H1 (cell line): ENCODE results near the gene OAS3. TPM values are rescaled to one million over a fixed set of nuclear protein-coding genes. Genes with fewer than 3 reads are reported as not detected.

Experiments used
- CTCF ChIA-PET: fragments of 300-600 bp; sonication (Branson Sonifier 250); formaldehyde crosslinking; loops from one replicate; lab custom pipeline; 2021; ENCODE audit not compliant: partially characterized antibody; lab: Charles Lee
- POLR2A ChIA-PET: fragments of 300-600 bp; sonication (Branson Sonifier 250); formaldehyde crosslinking; loops from one replicate; lab custom pipeline; 2021; ENCODE audit warnings: inconsistent platforms; ENCODE audit not compliant: partially characterized antibody; lab: Charles Lee
- DNase-seq, 2 experiments: peaks; one replicate each; pipeline versions ENCODE4 v3.0.0 to v3.0.0-alpha.2; 2010 to 2022; ENCODE audit warnings: low spot score in 2 of 2, low read depth in 1 of 2, mixed read lengths in 1 of 2
- FAIRE-seq: peaks from 2 replicates; lab custom pipeline; 2011; peaks lifted over from hg19 to GRCh38; lab: Jason Lieb, UNC
- H2AFZ ChIP-seq: 2 replicates; pipeline ENCODE4 v1.8.1; 2012; ENCODE audit warnings: low read length, inconsistent platforms
- H2AK5ac ChIP-seq: 2 replicates; pipeline ENCODE4 v1.6.1; 2013; ENCODE audit warnings: low read depth, low read length
- H2BK120ac ChIP-seq: replicated peaks from 2 replicates; pipeline ENCODE3; 2013; ENCODE audit warnings: low read depth, low read length, inconsistent platforms
- H2BK12ac ChIP-seq: 2 replicates; pipeline ENCODE4 v1.6.1; 2013; ENCODE audit warnings: low read depth, low read length
- H2BK15ac ChIP-seq: 2 replicates; pipeline ENCODE4 v1.6.1; 2013; ENCODE audit warnings: low read length
- H2BK20ac ChIP-seq: 2 replicates; pipeline ENCODE4 v1.6.1; 2013; ENCODE audit warnings: low read length
- H2BK5ac ChIP-seq: 2 replicates; pipeline ENCODE4 v1.6.1; 2013; ENCODE audit warnings: low read depth, low read length
- H3K14ac ChIP-seq: 2 replicates; pipeline ENCODE4 v1.6.1; 2013; ENCODE audit warnings: inconsistent platforms; ENCODE audit not compliant: insufficient read length
- H3K18ac ChIP-seq: 2 replicates; pipeline ENCODE4 v1.6.1; 2013; ENCODE audit warnings: low read length; ENCODE audit errors: extremely low read depth
- H3K23ac ChIP-seq: 2 replicates; pipeline ENCODE4 v1.6.1; 2013; ENCODE audit warnings: inconsistent platforms; ENCODE audit not compliant: insufficient read length
- H3K23me2 ChIP-seq: 2 replicates; pipeline ENCODE4 v1.6.1; 2013; ENCODE audit warnings: low read depth, low read length
- H3K27ac ChIP-seq: 2 replicates; pipeline ENCODE4 v1.6.1; 2011; ENCODE audit warnings: low read depth, low read length, inconsistent platforms
- H3K27me3 ChIP-seq, 4 experiments: replicated peaks in 1 of 4; 1 replicate in 1 of 4; 2 replicates in 3 of 4; pipeline versions ENCODE4 v1.6.1 to v1.8.1; 2011 to 2013; ENCODE audit warnings: low read length in 3 of 4, mild to moderate bottlenecking in 3 of 4, inconsistent platforms in 2 of 4, mixed read lengths in 2 of 4, moderate library complexity in 1 of 4; ENCODE audit not compliant: control insufficient read depth in 3 of 4, insufficient read depth in 3 of 4; ENCODE audit errors: extremely low read depth in 1 of 4
- H3K36me3 ChIP-seq, 4 experiments: 2 replicates each; pipeline versions ENCODE4 v1.6.1 to v1.8.1; 2011 to 2013; ENCODE audit warnings: mild to moderate bottlenecking in 4 of 4, low read length in 3 of 4, moderate library complexity in 2 of 4, control low read depth in 1 of 4, inconsistent platforms in 1 of 4; ENCODE audit not compliant: insufficient read depth in 4 of 4, control insufficient read depth in 2 of 4
- H3K4ac ChIP-seq: replicated peaks from 2 replicates; pipeline ENCODE3; 2013; ENCODE audit warnings: low read length, low read depth, mixed read lengths, inconsistent platforms; ENCODE audit not compliant: insufficient read length
- H3K4me1 ChIP-seq, 4 experiments: replicated peaks in 1 of 4; 1 replicate in 1 of 4; 2 replicates in 3 of 4; pipeline versions ENCODE4 v1.6.1 to v1.8.1; 2011 to 2013; ENCODE audit warnings: low read length in 3 of 4, inconsistent platforms in 2 of 4, mixed read lengths in 1 of 4; ENCODE audit not compliant: insufficient read depth in 4 of 4, control insufficient read depth in 3 of 4
- H3K4me2 ChIP-seq, 2 experiments: 2 replicates each; pipeline versions ENCODE4 v1.6.1 to v1.8.1; 2011 to 2013; ENCODE audit warnings: low read depth in 2 of 2, low read length in 2 of 2, control low read depth in 1 of 2, inconsistent platforms in 1 of 2, mild to moderate bottlenecking in 1 of 2; ENCODE audit not compliant: insufficient read depth in 1 of 2
- H3K4me3 ChIP-seq, 4 experiments: fragments of 200-600, 300-600 bp in 1 of 4; sonication (generic), shearing (Covaris generic), sonication (Bioruptor Twin) in 1 of 4; 2 replicates each; pipeline versions ENCODE4 v1.5.1 to v1.8.1; 2011 to 2016; ENCODE audit warnings: low read length in 4 of 4, low read depth in 3 of 4, control low read depth in 2 of 4, inconsistent platforms in 2 of 4, mild to moderate bottlenecking in 2 of 4, mixed read lengths in 1 of 4, moderate library complexity in 1 of 4; ENCODE audit not compliant: insufficient read depth in 2 of 4; ENCODE audit errors: extremely low read depth in 1 of 4
- H3K56ac ChIP-seq: replicated peaks from 2 replicates; pipeline ENCODE3; 2013; ENCODE audit warnings: low read depth, mild to moderate bottlenecking, mixed read lengths, low read length, inconsistent platforms; ENCODE audit not compliant: insufficient read length
- H3K79me1 ChIP-seq: 2 replicates; pipeline ENCODE4 v1.6.1; 2013; ENCODE audit warnings: low read depth, low read length, control low read depth
- H3K79me2 ChIP-seq, 2 experiments: 2 replicates each; pipeline versions ENCODE4 v1.6.1 to v1.8.1; 2012 to 2013; ENCODE audit warnings: low read length in 2 of 2, mild to moderate bottlenecking in 2 of 2, inconsistent platforms in 1 of 2; ENCODE audit not compliant: insufficient read depth in 2 of 2, control insufficient read depth in 1 of 2
- H3K9ac ChIP-seq, 4 experiments: replicated peaks in 1 of 4; 1 replicate in 1 of 4; 2 replicates in 3 of 4; pipeline versions ENCODE4 v1.6.1 to v1.8.1; 2011 to 2013; ENCODE audit warnings: low read depth in 3 of 4, low read length in 3 of 4, control low read depth in 2 of 4, mild to moderate bottlenecking in 2 of 4, moderate library complexity in 2 of 4, inconsistent platforms in 1 of 4; ENCODE audit errors: extremely low read depth in 1 of 4
- H3K9me3 ChIP-seq, 2 experiments: 2 replicates each; pipeline versions ENCODE4 v1.6.1 to v1.8.1; 2012 to 2013; ENCODE audit warnings: mild to moderate bottlenecking in 2 of 2, moderate library complexity in 2 of 2, control low read depth in 1 of 2, inconsistent platforms in 1 of 2, low read depth in 1 of 2, low read length in 1 of 2, mixed read lengths in 1 of 2; ENCODE audit not compliant: insufficient read depth in 2 of 2
- H4K20me1 ChIP-seq, 2 experiments: replicated peaks in 1 of 2; 2 replicates each; pipeline versions ENCODE3 to v1.8.1; 2011 to 2013; ENCODE audit warnings: inconsistent platforms in 2 of 2, low read length in 2 of 2, mild to moderate bottlenecking in 1 of 2; ENCODE audit not compliant: insufficient read depth in 2 of 2, control insufficient read depth in 1 of 2
- H4K5ac ChIP-seq: 2 replicates; pipeline ENCODE4 v1.6.1; 2013; ENCODE audit warnings: low read length, low read depth, mixed read lengths, inconsistent platforms; ENCODE audit not compliant: insufficient read length
- H4K8ac ChIP-seq: 2 replicates; pipeline ENCODE4 v1.8.0; 2013; ENCODE audit warnings: mild to moderate bottlenecking, moderate library complexity, low read length, inconsistent platforms; ENCODE audit not compliant: insufficient read depth; ENCODE audit errors: extremely low read depth
- H4K91ac ChIP-seq: replicated peaks from 2 replicates; pipeline ENCODE3; 2013; ENCODE audit warnings: low read length, mixed read lengths, inconsistent platforms; ENCODE audit not compliant: insufficient read length
- ASH2L ChIP-seq: fragments of 200-600, 300-600 bp; sonication (generic); IDR thresholded peaks from one replicate; pipeline ENCODE4 v1.7.1; 2017; ENCODE audit warnings: low read length
- BCL11A ChIP-seq, 2 experiments: IDR thresholded peaks; one replicate each; pipeline ENCODE4 v1.6.1; 2011; ENCODE audit warnings: low read depth in 2 of 2, low read length in 2 of 2, mild to moderate bottlenecking in 2 of 2
- EZH2 ChIP-seq: fragments of 200-600 bp; sonication (generic); IDR thresholded peaks from 2 replicates; pipeline ENCODE4 v1.7.1; 2012; ENCODE audit warnings: low read depth, mild to moderate bottlenecking, moderate library complexity, low read length, inconsistent platforms; ENCODE audit not compliant: severe bottlenecking
- KDM4A ChIP-seq: IDR thresholded peaks from one replicate; pipeline ENCODE4 v1.7.1; 2012; ENCODE audit warnings: low read depth, mild to moderate bottlenecking, moderate library complexity, low read length, inconsistent platforms; ENCODE audit not compliant: severe bottlenecking
- NRF1 ChIP-seq: IDR thresholded peaks from 2 replicates; pipeline ENCODE4 v1.6.1; 2011; ENCODE audit warnings: mild to moderate bottlenecking, low read depth, low read length, improper control_type of control experiment
- POLR2AphosphoS5 ChIP-seq: IDR thresholded peaks from 2 replicates; pipeline ENCODE4 v1.6.1; 2011; ENCODE audit warnings: low read depth, low read length
- RAD21 ChIP-seq, 2 experiments: IDR thresholded peaks in 1 of 2; conservative IDR thresholded peaks in 1 of 2; 2 replicates each; pipeline ENCODE4 v1.6.1; 2011; ENCODE audit warnings: low read depth in 2 of 2, low read length in 2 of 2, improper control_type of control experiment in 1 of 2, inconsistent platforms in 1 of 2, mild to moderate bottlenecking in 1 of 2, moderate library complexity in 1 of 2
- RNF2 ChIP-seq: fragments of 200-900, 300-1000 bp; sonication (generic); IDR thresholded peaks from 2 replicates; pipeline ENCODE4 v1.7.1; 2016; ENCODE audit warnings: borderline replicate concordance, low read depth, mild to moderate bottlenecking, antibody characterized with exemption, low read length; ENCODE audit not compliant: poor library complexity, severe bottlenecking; ENCODE audit errors: missing control alignments
- SIRT6 ChIP-seq: IDR thresholded peaks from one replicate; pipeline ENCODE4 v1.7.1; 2012; ENCODE audit warnings: low read length, inconsistent platforms
- YY1 ChIP-seq: IDR thresholded peaks from 2 replicates; pipeline ENCODE4 v1.6.1; 2011; ENCODE audit warnings: low read depth, mild to moderate bottlenecking, low read length
- WGBS, 2 experiments: shearing (Covaris generic) in 1 of 2; methylation state at CpG; one replicate each; pipeline versions ENCODE4 v1.1.6 to v1.1.7; 2013 to 2015; ENCODE audit warnings: low lambda C conversion rate in 2 of 2, mixed read lengths in 2 of 2, inconsistent platforms in 1 of 2, low coverage in 1 of 2, missing lambda C conversion rate in 1 of 2; ENCODE audit not compliant: insufficient replicate concordance in 2 of 2, insufficient coverage in 1 of 2, insufficient read length in 1 of 2; ENCODE audit errors: extremely low coverage in 1 of 2, missing lambda C conversion rate in 1 of 2; 5-methylcytosine and 5-hydroxymethylcytosine counted together
- polyA plus RNA-seq, 7 experiments: library from polyadenylated mRNA; depleted of rRNA in 3 of 7; stranded (reverse) in 5 of 7; unstranded in 2 of 7; fragments of >200 nt in 5 of 7; fragments of 200-250 nt in 2 of 7; gene quantifications; 1 replicate in 5 of 7; 2 replicates in 1 of 7; 4 replicates in 1 of 7; pipeline versions ENCODE4 v1.2.1 to v1.2.3, GENCODE V29; 2011 to 2013; ENCODE audit warnings: missing spikeins in 2 of 7, mixed read lengths in 2 of 7
- total RNA-seq: library from RNA; stranded (reverse); fragmentation: NEBNext Ultra II Directional; extraction: Animal tissue kit (Norgen Biotek cat#: 25700); gene quantifications from 2 replicates; pipeline ENCODE4 v1.2.1, GENCODE V29; 2021

Gene OAS3
- total and polyA plus RNA-seq, 2 of the 8 experiments (the other 6 are each of a cell fraction or from before 2014, with no cell fraction given) = 0.73 to 3.7 TPM

- no peak for FAIRE-seq
- H3K23me2 ChIP-seq = no peaks in the 10 kb centered on the region
- H2BK120ac ChIP-seq = no peak overlapping the region
- no peak overlapping the region for H3K23ac ChIP-seq
- H2BK20ac ChIP-seq = no peak overlapping the region
- no peak for TF ChIP-seq KDM4A
- no peak for TF ChIP-seq RNF2
- TF ChIP-seq YY1 = no peak
- TF ChIP-seq EZH2 = no peak
- TF ChIP-seq ASH2L = no peak
- no peak for TF ChIP-seq BCL11A (IDR thresholded peaks at IDR 0.05; ENCODE audit: low read depth in 2 of 2, low read length in 2 of 2)
- TF ChIP-seq RAD21 (IDR thresholded peaks at IDR 0.05 in 1 of 2, conservative IDR thresholded peaks at IDR 0.05 in 1 of 2; ENCODE audit: low read depth in 2 of 2, low read length in 2 of 2) = no peak
- TF ChIP-seq NRF1 = no peak
- TF ChIP-seq POLR2AphosphoS5 = no peak
- TF ChIP-seq SIRT6 = no peak
- no peaks in the 10 kb centered on the region for H3K79me1 ChIP-seq
- H4K91ac ChIP-seq = no peak overlapping the region
- H4K5ac ChIP-seq = no peak overlapping the region
- 88% methylated on average over 7 of the region's 7 CpGs; no CpG with 5 or more reads in 1 of the 2 experiments for WGBS, 2 experiments
- POLR2A ChIA-PET = no interaction called here
- H2BK5ac ChIP-seq = no peak overlapping the region
- H3K56ac ChIP-seq = no peak overlapping the region
- peaks cover 10 to 19% of the 10 kb centered on the region in 2 experiments for H3K9me3 ChIP-seq
- no peak overlapping the region for H3K4me2 ChIP-seq
- no peak overlapping the region for H3K9ac ChIP-seq
- H3K14ac ChIP-seq = no peak overlapping the region
- no peak overlapping the region for H2AFZ ChIP-seq
- H3K4ac ChIP-seq = no peak overlapping the region
- H4K20me1 ChIP-seq = no peaks in the 10 kb centered on the region
- H3K4me1 ChIP-seq = no peaks in the 10 kb centered on the region
- DNase-seq = no peak
- H3K4me3 ChIP-seq = no peak overlapping the region
- no peaks in the 10 kb centered on the region for H3K79me2 ChIP-seq
- H2AK5ac ChIP-seq = no peak overlapping the region
- H3K36me3 ChIP-seq = no peaks in the 10 kb centered on the region
- no peak overlapping the region for H3K18ac ChIP-seq
- peaks cover 0 to 3% (median 0%) of the 10 kb centered on the region in 4 experiments; a peak in 1 of 7 replicates for H3K27me3 ChIP-seq
- H3K27ac ChIP-seq = no peak overlapping the region
- no peak overlapping the region; the same call in 1 of the 2 replicates for H4K8ac ChIP-seq
- 0 out of 2 replicates have a peak overlapping the region, but pooled peaks have one; percentile 61 for H2BK15ac ChIP-seq
- CTCF ChIA-PET = interaction anchor here (0.9 kb wide), 1 partner anchor 13 kb away, joined by 3 read pairs; no protein-coding TSS in a partner anchor
- no peak overlapping the region for H2BK12ac ChIP-seq
Observed at GRCh38 chr12:112962561-112962960, 24.3 kb downstream of the OAS3 start.
